ELR (cell line): Measurements from ENCODE around the gene DHX32.

Source experiments
- DNase-seq: peaks from one replicate; pipeline ENCODE4 v3.0.0-alpha.2; 2015; ENCODE audit warnings: low read depth

Gene DHX32

DNA sequence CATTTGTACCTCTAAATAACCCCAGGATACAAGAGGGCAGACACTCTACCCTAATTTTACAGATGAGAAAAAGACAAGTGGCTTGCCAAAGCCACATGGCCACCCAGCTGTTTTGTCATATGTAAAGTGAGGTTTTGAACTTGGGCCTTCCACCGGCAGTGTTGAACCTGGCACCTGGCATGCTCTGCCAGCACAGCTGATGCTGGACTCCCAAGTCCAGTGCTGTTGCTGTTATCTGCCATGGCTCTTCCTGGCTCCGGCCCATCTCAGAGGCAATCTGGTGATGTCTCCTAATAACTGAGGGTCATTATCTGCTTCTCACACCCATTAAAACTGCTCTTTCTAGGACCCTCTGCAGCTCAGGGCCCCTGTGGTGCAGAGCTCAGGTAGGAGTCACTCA, 32.7 kb downstream of the DHX32 start:
- DNase-seq = no peak

DNA sequence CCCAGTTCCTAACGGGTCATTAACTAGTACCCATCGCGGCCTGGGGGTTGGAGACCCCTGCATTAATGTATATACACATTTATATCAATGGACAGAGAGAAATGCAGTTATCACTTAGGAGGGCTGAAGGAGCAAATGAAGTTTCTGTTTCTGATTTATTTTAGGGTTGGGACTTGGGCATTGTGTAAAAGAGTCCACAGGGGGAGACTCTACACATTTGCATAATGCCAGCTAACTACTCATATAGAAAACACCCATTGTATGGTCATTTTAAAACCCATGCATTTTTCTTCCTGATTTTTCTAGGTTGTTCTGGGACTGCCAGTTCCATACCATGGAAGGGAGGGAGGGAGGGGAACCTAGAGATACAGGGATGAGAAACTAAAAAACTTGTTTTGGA, 34.2 kb downstream of the DHX32 start:
- DNase-seq = no peak

DNA sequence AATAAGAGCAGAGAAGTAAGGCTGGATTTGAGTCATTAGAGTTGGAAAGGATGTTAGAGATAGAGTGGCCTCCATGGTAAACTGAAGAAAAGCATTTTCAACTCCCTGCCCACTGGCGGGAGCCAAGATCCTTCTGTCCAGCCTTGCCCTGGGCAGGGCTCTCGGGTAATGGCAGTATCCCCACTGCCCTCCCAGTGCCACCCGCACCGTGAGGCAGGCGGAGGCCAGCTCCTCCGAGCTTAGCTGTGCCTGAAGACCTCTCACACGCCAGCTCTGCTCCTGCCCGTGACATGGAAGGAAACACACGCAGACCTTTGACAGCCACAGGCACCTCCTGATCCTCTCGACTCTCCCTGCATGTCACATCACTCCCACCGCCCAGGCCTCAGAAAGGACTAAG, 35.5 kb downstream of the DHX32 start:
- no peak for DNase-seq

DNA sequence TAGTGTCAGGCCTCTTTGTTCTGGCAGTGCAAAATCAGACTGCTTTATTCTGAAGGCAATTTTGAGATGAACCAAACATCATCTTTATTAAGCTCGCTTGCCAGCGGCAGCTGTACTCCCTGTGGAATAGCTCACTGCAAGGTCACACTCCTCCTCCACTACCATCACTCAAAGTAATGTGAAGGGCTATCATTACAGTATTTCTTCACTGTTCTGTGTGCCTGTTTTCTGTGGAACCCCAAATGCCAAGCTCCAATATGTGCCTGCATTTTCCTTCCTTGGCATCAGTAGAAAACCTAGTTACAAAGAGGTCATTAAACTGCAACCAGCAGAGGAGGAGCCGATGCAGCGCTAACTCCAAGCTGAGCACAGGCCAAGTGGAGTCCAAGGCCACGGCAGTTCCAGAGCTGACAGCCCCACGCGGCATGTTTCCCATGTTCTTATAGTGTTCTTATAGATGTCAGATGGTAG, 36.3 kb downstream of the DHX32 start:
- no peak for DNase-seq

DNA sequence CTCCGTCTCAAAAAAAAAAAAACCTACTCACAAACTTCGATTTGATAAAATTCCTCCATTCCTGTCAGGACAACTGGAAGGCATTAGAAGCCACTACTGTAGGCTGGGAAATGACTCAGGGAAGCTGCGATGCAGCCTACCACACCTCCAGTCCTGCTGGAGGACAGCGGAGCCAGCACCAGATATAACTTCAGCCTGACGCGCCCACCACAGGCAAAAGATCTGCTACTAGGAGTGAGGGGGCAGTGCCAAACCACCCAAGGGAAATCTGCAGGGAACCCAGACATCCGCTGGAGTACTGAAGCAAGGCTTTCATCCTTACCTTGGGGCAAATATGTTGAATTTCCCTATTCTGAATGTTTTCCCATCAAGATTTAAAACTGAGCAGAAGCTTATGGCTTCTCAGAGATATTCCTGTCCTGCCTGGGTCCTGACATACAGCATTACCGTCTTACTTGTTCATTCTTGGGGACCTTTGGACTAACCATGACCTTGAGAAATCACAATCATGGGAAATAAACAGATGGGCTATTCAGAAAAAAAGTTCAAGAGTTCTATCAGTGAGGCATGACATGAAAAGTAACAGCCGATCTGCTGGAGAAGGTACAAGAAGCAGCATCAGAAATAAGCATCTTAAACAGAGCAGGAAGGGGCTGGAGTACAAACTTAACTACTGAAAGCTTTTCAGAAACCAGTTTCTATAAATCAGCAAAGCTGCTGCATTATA, 37.3 kb downstream of the DHX32 start:
- no peak for DNase-seq

DNA sequence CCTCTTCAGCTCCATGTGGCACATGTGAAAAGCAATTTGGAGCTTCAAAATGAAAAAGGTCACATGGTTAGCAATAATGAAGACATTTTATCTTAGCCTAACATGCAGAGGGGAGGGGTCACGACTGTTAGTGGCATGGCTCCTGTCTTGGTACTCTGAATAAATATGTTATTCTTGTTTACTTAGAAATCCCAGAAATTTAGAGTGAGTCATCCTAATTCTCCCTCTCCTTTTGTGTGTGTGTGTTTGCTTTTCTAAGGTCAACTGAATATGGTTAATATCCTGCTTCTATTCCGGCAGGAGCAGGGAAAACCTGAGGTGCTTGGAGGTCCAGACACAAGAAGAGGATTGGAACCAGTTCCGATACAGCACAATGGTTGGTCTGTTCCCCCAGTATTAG, 40.1 kb downstream of the DHX32 start:
- DNase-seq = peak; percentile 37

DNA sequence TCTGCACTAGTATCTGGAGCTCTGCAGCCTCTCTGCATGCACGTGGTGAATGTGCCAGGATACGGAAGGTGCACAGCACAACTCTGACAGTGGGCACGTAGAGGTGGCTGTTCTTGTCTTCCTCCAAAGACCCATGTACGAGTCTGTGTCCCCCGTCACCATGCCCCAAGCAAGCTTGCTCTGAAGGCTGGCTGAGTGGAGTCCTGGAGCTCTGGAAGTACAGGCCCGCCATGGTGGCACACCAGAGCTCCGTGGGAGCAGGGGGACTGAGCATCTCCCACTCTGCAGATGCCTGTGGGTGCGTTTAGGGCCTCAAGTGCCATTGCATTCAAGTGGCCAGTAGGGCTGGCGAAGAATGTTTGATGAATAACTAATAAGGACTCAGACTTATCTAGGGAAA, 40.7 kb downstream of the DHX32 start:
- DNase-seq = no peak

DNA sequence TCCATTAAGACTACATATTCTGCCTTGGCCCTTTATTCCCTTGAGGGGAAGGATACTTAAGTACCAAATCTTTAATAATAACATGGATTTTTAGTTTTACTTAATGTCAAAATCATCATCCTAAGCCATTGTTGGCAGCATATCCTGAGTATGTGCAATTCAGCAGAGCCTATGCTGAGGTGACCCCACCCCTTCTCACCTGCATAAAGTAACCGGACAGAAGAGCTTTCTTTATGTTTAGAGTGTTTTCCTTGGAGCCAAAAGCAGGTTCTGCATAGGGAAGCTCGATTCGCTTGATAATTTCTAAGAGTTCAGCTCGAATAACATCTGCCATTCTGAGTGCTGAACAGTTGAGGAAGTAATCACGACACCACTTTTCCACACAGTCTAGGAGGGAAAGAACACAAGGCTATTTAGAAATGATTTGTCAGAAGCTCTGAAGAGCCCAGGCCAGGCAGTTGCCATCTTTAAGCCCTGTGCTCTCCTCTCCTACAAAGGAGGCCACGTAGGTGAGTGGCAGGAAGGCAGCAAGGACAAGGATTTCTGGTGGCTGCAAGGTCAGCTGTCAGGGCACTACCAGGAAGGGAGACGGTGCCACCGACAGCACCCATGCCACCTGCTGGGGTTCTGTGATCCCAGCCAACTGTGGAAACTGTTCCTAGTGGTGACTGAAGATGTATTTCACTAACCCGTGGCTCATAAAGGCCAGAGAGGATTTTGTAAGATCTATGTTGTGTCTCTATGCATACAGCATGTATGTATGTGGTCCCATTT, 42.1 kb downstream of the DHX32 start:
- no peak for DNase-seq

DNA sequence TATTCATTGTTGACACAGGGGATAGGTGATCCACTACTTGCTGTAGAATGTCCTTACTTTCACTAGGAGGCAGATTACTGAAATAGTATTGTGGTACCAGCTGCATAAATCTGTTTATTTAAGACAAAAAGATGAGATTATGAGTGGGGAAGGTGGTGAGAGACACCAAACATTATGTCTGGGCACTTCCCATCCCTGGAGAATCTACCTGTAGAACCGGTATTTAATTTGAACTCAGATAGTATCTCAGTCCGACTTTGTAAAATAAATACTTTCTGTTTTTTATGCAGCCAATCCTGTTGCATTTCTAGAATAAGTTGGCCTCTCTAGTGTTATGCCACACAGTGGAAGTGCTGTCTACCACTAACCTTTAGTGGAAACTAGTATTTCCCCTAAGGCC, 44.3 kb downstream of the DHX32 start:
- DNase-seq = no peak

DNA sequence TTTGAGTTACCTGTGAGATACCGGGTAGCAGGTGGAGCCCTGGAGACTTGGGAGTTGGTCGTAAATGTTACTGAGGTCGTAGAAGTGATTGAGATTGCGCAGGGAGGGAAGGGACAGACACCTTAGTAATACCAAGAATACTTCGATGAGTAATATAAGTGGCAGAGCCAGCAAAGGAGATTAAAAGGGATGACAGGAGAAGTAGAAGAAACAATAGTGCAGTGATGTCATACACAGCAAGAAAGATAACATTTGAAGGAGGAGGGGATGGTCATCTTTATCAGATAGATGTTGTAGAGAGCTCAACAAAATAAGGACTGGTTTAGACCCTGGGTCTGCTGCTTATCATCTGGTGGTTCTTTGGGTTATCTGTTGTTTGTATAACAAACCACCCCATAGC, 52.8 kb downstream of the DHX32 start:
- DNase-seq = no peak

DNA sequence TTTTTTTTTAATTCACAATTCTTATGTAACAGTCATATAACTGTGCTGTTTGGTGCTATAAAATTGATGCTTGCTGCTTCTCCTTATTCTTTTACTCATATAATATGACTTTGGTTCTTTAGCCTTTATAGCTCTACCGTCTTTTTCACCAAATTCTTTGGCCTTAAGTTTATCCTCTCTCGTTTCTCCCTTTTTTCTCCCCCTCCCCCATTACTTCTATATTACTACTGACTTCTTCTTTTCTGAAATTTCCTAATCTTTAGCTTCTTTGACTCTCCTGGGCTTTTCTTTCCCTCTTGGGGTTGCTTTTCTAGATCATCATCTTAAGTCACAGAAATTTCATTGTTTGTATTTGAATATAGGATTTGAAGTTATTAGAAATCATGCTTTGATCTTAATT, 54.0 kb downstream of the DHX32 start:
- DNase-seq = no peak

DNA sequence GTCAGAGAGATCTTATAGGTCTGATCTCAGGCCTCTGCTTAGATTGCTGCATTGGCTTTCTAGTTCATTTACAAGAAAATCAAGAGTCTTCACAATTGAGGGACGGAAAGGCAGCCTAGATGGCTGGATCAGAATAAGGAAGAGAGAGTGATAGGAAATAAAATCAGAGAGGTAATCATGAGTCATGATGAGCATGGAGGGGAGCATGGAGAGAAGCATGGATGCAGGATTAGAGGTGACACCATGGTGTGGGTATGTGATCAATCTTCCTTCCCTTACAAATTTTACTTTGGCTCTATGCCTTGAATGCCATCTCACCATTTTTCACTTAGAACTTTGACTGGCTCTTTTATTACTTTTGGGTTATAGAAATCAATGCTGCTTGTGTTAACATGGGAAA, 56.4 kb downstream of the DHX32 start:
- peak; percentile 90 for DNase-seq

DNA sequence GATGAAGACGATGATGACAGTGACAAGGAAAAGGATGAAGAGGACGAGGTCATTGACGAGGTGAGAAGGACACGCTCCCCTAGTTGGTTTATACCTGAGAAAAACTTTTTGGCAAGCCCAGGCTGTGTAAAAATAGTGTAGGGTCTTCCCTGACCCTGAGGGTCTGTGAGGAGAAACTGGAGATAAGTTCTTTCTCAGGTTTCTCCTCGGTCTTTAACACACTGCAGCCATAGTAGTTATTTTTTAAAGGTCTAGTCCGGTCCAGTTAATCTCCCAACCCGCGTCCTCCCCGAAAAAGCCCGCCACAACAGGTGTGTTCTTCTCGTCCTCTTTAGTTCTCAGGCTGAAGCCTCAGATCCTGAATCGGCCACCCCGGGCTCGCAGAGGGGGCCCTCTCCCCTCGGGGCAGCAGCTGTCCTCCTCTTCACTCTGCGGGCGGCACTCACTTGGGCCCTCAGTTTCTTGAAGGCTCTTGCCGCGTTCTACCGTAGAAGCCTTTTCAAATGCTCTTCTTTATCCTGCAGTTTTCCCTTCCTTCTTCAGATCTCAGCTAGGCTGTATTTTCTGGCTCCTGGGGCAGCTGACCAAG, 57.3 kb downstream of the DHX32 start:
- DNase-seq = peak; percentile 38

DNA sequence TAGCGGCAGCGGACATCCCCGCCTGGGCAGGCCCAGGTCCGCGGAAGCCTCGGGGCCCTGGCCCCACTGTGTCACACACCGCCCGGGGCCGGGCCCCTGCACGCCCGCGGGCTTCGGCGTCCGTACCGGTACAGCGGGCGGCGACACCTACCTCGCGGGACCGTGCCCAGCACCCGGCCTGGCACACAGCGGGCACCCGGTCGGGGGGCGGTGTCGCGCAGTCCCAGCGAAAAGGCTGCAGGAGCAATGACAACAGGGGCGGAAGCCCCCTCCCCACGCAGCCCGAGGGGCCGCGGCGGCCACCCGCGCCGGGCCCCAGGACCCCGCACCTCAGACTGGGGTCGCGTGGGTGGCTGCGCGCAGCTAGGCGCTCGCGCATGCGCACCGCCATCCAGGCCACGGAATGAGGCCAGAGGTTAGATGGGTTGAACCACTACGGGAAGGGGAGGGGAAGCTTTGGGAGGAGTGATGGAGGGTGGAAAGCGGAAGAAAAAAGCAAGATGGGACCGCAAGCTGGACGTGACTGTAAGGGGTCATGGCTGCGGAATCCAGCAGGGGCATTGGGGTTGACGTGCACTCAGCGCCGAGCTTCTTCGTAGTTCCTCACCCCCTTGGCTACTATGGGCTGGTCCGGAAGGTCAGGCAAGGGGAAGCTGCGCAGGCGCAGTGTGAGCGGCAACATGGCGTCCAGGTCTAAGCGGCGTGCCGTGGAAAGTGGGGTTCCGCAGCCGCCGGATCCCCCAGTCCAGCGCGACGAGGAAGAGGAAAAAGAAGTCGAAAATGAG, 58.0 kb downstream of the DHX32 start, which contains the start of the genes BCCIP and UROS:
Gene BCCIP, plus strand, starts transcription at position 669 of the 785 bp plus-strand sequence. Its CDS starts 12 bp downstream, at position 681.
Gene UROS, minus strand, starts transcription at position 381 of the 785 bp plus-strand sequence. CDS start 6,759 bp downstream, outside the sequence.
- peak; percentile 93 for DNase-seq

DNA sequence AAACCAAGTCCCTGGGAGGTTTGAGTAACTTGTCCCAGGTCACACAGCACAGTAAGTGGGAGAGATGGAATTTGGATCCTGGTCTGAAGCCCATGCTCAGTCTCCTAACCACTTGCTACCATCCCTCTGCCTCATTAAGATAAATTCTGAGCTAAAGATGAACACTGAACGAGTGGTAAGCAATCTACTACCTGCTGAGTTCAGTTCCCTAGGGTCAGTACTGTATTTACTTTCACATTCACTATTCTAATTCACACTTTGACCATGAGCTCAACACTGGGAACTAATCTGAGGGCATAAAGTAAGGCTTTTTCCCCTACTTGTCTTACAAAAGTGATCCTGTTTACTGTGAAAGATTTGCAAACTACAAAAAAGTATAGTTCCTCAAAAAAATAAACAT, 60.4 kb downstream of the DHX32 start:
- no peak for DNase-seq

DNA sequence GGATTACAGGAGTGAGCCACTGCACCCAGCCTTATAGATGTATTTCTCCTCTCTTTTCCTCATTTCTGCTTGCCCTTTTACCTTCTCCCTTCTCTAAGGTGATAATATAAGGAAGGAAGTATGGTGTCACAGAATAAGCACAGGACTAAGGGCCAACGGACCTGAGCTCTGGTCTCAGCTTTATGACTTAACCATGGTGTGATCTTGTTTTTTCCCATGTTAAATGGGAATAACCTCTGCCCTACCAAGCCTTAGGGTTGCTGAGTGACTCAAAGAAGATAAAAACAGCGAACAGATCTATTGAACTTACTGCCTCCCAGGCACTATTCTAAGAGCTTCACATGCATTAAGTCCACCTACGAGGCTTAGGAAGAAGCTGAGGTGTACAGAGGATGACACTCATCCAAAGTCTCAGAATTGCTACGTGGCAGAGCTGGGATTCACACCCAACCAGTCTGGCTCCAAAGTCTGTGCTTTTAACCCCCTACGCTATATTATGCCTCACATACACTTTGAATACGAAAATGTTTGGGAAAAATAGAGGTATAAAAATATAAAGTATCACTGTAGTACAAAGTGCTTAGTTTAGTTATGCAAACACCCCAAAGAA, 63.6 kb downstream of the DHX32 start:
- no peak for DNase-seq

DNA sequence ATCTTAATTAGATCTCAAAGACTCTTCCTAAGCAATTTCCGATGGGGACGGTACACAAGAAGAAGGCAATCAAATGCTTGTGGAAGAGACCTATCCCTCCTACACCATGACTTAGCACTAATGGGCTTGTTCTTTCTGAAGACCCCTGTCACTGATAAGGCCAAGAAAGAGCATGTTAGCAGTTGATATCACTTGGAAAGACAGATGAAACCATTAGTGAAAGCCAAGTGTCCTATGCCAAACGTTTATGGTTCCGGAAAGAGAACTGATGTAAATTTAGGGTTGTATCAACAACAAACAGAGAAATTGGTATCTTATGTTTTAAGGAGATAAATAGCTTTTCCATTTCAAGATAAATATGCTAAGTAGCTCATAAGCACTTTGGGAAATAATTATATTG, 64.5 kb downstream of the DHX32 start:
- no peak for DNase-seq

DNA sequence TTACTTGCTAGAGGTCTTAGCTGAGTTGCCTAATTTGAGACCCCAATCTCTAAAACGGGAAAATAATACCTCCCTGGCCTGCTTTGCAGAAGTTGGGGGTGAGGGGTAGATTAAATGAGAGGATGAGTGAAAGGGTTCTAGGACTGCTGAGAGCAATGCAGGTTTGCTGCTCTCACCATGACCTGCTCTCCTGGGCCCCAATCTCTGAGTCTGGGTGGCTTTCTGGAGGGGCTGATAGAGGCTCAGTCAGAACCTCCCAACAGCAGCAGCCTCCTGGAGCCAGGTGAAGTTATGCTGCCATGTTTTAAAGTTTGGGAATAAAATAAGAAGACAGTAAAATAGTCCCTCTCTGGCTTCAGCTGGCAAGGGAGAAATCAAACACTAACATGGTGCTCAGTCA, 65.3 kb downstream of the DHX32 start:
- no peak for DNase-seq

DNA sequence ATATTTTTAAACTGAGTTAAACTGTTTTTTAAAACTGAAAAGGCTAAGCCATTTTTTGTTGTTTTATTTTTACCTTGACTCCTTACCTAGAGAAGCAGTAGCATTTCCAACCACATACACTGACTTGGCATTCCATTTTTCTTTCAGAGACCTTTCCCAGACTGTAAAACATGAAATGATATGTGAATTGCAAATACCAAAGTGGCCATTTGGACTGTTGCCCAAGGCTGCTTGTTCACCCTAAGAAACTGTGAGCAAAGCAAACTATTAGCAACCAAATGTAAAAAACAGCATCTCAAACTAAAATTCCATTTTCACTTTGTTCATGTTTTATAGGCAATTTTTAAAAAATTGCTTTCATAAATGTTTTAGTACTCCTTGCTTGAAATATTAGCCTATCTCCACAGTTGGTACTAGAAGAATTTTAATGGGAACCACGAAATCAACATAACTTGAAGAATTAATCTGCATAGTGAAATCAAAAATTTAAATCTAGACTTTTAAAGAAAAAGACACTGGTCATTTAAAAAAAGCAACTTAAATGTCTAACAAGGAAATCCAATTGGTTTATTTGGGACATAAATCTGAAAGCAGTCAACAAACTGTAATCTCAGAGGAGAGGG, 68.9 kb downstream of the DHX32 start:
- no peak for DNase-seq

DNA sequence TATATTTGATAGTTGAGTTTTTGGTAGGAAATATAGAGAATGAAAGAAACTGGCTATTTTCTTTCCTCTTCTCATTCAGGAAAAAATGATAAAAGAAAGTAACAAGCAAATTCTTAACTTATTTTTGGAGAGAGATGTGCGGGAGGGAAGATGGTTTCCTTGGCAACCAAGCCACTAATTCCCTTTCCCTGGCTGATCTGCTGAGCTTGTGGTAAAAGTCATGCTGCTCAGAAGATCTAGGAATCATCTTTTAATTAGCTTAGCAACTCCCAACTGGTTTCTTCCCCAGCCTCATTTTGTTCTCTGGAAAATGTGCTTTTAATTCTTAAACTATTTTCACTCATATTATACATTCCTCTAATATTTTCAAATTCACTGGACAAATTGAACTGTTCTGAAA, 69.8 kb downstream of the DHX32 start:
- no peak for DNase-seq

DNA sequence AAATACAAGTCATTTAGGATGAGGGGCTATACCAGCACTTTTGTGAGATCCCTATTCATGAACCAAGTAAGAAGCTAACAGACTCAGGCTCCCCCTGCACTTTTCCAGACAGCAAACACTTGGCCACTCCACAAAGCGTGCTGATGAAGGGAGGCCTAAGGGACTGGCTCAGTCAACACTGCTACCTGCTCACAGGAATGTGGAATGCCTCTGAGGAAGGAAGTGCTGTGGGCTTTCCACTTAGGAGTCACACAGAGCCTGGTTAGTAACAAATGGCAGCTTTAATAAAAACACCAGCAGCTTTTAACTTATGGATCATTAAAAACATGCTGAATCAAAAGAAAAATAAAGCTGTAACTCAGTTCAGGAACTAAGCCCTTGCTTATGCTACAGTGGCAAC, 73.0 kb downstream of the DHX32 start:
- no peak for DNase-seq
